NCI-H1417 treated with DMSO at 0.1 percent for 48 hours (cell line): ENCODE results near the gene TAF15.
A peak's percentile ranks its signal among the peaks of the same experiment; 100 is the strongest.

Experiments
- DNase-seq: peaks from one replicate; lab custom pipeline; 2025; lab: John Stamatoyannopoulos, UW

The TAF15 gene

GRCh38 chr17:35808962-35809854, at the start of gene TAF15:
Gene TAF15 (plus strand): TSS chr17:35809484. CDS start chr17:35809570, 86 bp downstream.
- peak; percentile 96 for DNase-seq

DNA sequence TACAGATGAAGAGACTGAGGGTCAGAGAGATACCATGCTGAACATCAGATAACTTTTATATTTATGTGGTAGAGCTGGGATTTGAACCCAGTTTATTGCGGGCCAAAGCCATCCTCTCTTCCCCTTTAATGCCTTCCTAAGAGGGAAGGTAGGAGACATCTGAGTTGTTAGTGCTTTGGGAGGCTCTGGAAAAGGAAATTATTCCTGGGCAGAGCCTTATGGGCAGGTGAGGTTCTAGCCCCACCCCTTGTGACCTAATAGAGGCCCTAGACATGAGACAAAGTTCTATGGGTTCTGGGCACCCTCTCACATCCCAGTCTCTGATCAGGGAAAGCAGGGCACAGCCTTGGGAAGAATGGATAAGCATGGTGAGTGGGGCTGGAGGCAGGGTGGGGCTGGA, 48.7 kb upstream of the TAF15 start, which contains the start of gene C17orf50:
C17orf50 (plus strand) TSS at position 301 of the 400 bp plus-strand sequence; CDS start at position 356, 55 bp downstream.
- DNase-seq = no peak

DNA sequence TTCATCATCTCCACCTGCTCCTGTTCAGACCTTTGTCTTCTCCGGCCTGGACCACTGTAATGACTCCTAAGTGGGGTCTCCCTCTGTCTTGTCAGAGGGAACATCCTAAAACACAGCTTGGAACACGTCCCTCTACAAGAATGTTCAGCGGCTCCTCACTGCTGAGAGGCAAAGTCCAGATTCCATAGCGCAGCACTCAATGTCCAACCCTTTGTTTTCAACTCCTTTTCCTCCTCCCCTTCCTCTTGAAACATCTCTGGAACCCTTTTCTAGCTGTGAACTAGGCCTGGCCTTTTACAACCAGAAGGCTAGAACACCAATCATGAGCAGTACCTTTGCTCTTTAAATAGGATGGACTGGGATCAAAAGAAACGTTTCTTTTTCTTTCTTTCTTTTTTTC, 47.7 kb upstream of the TAF15 start:
- no peak for DNase-seq

DNA sequence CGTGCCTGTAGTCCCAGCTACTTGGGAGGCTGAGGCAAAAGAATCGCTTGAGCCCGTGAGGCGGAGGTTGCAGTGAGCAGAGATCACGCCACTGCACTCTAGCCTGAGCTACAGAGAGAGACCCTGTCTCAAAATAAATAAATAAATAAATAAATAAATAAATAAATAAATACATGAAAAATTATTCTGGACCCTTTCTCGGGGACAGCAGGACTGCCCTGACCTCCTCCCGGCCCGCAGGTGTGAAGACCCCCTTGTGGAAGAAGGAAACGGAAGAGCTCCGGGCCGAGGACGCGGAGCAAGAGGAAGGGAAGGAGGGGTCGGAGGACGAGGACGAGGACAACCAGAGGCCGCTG, 45.5 kb upstream of the TAF15 start:
- DNase-seq = no peak

- peak; percentile 46 for DNase-seq
These were observed 44.9 kb upstream of the TAF15 start for GRCh38 chr17:35764123-35764991.

GRCh38 chr17:35765086-35765710, 44.1 kb upstream of the TAF15 start:
- no peak for DNase-seq

DNA sequence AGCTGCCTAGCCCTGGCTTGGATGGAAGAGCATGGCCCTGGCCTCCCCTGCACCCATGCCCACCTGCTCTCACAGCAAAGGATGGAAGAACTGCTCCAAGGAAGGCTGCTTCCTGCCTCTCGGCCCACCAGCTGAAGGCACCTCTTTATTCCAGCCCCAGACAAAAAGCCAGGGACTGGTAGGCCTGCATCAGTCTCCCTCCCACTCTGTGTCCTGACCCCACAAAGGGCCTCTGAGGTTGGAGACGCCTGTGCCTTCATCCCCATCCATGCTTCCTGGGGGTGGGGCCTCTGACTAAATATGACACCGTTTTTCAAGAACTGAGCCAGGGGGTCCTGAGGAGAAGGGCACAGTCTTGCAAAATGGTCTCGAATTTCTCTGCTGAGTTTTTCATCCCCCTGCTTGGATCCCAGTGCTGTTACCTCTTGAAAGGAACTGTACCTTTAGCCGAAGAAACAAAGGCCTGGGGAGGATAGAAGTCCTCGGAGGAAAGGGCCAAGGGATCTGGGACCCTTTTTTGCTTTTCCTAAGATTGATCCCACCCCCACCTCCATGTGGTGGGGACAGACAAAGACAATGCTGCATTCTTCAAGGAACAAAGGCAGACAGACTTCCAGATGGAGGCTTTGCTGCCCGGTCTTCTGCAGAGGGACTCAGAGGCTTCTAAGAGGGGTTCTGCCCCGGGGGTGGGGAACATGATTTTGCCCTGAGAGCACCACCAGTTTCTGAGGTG, 43.4 kb upstream of the TAF15 start:
- DNase-seq = no peak

DNA sequence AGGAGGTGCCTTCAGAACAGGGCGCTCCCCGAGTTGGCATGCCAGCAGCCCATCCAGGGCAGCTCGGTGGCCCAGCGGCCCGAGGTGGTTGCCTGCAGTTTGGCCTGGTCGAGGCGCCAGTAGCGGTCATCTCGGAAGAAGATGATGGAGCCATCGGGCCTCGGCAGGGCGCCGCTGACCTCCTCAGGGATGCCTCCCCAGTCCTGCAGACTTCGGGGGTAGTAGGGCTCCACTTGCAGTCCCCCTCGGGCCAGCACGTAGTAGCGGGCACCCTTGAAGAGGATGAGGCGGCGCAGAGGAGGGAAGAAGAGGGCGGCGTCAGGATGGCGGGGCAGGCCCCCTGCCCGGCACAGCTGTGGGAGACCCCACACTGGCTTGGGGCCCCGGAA, 42.8 kb upstream of the TAF15 start:
- no peak for DNase-seq

DNA sequence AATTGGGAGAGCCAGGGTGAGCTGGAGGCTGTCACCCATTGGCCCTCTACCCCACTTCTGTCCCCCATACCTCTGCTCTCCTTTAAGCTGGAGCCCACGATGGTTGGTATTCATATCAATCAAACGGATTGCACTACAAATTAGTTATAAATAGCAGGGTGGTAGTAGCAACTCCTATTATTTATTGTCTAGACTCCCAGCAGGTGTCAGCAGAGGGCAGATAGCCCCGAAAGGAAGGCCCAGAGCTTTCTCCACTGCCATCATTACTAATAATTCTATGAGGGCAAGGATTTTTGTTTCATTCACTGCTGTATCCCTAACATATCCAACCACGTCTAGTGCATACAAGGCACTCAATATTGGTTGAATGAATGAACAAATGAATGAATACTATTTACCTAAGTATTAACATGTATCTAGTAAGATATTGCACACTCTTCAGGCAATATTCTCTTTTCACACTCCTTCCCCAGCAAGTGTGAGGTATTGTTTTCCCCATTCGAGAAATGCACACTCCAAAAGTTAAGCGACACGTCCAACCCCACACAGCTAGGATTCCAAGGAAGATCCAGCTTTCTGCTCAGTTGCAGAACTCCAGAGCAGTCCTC, 42.3 kb upstream of the TAF15 start:
- no peak for DNase-seq

DNA sequence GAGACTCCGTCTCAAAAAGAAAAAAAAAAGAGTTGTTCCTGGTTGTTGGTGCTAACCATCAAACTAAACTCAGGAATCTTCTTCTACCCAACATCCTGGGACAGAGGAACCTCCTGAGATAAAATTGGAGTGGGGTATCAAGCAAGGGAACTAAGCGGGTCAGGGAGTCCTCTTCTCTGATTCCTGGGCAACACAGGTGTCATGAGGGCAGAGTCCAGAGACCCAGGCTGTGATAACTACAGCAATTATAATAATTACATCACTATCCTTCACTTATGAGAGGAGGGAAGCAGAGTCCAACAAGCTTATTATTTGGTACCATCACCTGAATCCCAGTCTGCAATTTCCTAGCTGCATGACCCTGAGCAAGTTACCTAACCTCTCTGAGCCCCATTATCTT, 40.5 kb upstream of the TAF15 start:
- DNase-seq = no peak

DNA sequence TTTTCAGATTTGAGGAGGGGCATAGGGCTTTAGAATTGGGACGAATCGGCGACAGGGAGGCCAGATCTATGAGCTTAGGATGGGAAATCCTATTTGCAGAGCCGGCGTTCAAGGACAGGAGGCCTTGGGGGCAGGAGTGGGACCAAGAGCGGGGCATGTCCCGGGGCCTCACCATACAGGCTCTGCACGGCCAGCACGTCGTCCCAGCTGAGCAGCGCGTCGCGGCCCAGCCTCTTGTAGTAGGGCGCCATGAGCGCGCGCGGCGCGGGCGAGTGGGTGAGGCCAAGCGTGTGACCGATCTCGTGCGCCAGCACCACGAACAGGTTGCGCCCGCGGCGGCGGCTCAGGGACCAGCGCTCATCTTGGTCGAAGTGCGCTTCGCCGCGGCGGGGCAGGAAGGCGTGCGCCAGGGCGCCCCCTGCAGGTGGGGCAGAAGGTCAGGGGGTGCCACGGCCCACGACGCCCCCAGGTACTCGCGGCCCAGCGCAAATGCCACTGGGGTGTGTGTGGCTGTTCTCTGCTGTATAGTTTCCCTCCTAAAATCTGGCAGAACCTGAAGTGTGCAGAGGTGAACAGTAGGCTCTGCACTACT, 39.3 kb upstream of the TAF15 start:
- DNase-seq = no peak

DNA sequence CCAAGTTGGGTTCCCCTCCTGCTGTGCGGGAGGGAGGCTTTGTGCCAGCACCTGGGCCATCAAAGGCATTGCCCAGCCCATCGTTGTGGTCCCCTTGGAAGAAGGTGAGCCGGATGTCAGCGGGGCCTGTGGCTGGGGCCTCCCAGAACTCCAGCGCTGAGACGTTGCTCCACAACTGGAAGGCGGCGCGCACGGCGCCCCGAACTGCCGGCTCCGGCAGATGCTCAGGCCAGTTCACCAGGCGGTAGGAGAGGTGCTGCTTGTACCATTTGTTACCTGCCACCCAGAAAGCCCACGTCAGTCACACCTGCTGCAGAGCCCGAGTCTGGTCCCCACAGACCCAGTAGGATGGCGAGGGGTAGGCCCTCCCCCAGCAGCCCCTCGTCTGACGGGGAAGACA, 36.2 kb upstream of the TAF15 start:
- no peak for DNase-seq

GRCh38 chr17:35773679-35774425, 35.4 kb upstream of the TAF15 start:
- DNase-seq = no peak

- DNase-seq = no peak
These were observed 34.8 kb upstream of the TAF15 start for GRCh38 chr17:35774499-35774898.

GRCh38 chr17:35775039-35775438, 34.2 kb upstream of the TAF15 start:
- no peak for DNase-seq

- DNase-seq = no peak
These were observed 33.7 kb upstream of the TAF15 start for GRCh38 chr17:35775583-35775982.

DNA sequence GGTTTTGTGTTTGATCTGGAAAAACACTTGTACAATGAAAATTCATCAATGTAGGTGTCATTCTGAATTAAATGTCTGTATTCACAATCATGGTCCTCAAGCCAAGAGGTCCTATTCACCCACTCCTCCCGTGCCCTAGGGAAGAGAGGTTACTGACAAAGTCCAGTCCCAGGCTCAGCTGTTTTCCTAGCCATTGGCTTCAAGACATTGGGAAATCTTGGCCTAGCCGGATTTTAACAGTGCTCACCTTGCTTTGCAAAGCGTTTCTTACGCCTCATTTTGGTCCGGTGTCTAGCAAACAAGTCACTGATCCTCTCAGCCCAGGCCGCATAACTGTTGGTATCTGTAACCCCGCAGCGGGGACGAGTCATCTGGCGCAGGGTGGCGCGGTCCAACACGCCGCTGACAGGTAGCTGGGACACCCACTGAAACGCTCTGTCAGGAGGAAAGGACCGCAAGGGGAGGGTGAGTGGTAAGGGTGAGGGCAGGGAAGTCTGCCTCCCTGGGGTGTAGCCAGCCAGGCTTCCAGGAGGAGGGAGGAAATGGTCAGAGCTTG, 30.6 kb upstream of the TAF15 start:
- DNase-seq = no peak

GRCh38 chr17:35780950-35781349, 28.3 kb upstream of the TAF15 start:
- DNase-seq = no peak

GRCh38 chr17:35784895-35785294, 24.4 kb upstream of the TAF15 start:
- no peak for DNase-seq

GRCh38 chr17:35786941-35787432, 22.3 kb upstream of the TAF15 start:
- DNase-seq = no peak
